Measurements from ENCODE around the gene CEPT1. TPM values are rescaled to one million over a fixed set of nuclear protein-coding genes. Genes with fewer than 3 reads are reported as not detected.

Gene CEPT1
- total and polyA plus RNA-seq, 3 donors from 2014 or later = 25.0 to 69.4 (median 63.2) TPM

DNA sequence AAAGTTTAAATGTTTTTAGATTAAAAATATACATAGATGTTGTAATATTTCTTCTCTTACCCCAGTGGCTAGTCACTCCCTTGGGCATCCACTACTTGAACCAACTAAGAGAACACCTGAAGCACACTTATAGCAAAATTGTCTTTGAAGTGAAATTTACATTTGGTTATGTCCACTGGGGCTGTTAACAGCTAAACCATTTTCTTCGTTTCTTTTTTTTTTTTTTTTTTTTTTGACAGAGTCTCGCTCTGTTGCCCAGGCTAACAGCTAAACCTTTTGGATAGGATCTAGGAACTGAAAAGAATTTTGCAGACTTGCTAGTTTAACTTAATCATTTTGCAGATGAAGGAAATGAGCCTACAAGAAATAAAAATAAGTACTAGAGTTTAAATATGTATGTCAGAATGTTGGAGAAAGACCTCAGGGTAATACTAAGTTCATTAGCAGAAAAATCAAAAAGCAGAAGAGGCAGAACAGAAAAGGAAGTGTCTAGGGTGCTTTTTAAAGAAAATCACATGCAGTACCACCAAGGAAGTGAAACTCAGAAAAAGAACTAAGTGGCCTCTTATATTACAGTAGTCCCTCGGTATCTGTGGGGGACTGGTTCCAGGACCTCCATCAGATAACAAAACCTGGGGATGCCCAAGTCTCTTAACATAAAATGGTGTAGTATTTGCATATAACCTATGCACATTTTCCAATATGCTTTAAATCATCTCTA, 11.9 kb upstream of the CEPT1 start:
- Histone ChIP-seq H3K36me3 (ENCODE audit: low read depth, missing control alignments) (no peaks in the 10 kb centered on the region), H3K27me3 (no peaks in the 10 kb centered on the region), H3K4me3 (no peak overlapping the region), H3K9me3 (no peaks in the 10 kb centered on the region), H3K27ac (no peak overlapping the region), H3K4me1 (no peaks in the 10 kb centered on the region)
- no peak for DNase-seq
- intact Hi-C loops (cut with DNase I; ENCODE audit: low total_unique reads) = no loop called here
- no peak for TF ChIP-seq POLR2A (IDR thresholded peaks at IDR 0.05)
- TF ChIP-seq, protein P1, sequence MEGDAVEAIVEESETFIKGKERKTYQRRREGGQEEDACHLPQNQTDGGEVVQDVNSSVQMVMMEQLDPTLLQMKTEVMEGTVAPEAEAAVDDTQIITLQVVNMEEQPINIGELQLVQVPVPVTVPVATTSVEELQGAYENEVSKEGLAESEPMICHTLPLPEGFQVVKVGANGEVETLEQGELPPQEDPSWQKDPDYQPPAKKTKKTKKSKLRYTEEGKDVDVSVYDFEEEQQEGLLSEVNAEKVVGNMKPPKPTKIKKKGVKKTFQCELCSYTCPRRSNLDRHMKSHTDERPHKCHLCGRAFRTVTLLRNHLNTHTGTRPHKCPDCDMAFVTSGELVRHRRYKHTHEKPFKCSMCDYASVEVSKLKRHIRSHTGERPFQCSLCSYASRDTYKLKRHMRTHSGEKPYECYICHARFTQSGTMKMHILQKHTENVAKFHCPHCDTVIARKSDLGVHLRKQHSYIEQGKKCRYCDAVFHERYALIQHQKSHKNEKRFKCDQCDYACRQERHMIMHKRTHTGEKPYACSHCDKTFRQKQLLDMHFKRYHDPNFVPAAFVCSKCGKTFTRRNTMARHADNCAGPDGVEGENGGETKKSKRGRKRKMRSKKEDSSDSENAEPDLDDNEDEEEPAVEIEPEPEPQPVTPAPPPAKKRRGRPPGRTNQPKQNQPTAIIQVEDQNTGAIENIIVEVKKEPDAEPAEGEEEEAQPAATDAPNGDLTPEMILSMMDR (IDR thresholded peaks at IDR 0.05) = no peak
- WGBS, 2 donors = 82 to 89% methylated on average over 3 of the region's 3 CpGs

DNA sequence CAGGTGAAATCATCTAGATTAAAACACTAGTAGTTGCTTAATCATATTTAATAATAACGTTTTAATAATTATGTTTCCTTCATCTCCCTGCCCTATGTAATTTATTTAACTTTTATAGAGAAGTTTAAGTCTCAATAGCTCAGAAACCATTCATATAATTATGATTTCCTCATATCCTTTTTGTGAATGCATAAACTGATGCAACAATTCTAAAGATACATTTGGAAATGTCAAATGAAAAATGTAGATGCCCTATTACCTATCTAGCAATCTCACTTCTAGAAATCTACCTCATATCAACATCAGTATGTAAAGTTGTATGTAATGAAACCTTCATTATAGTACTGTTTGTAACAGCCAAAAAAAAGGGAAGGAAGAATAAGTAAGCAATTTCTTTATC, 10.6 kb upstream of the CEPT1 start:
- DNase-seq = no peak
- Histone ChIP-seq H3K36me3 (ENCODE audit: low read depth, missing control alignments) (no peaks in the 10 kb centered on the region), H3K4me1 (no peaks in the 10 kb centered on the region), H3K27ac (no peak overlapping the region), H3K27me3 (no peaks in the 10 kb centered on the region), H3K9me3 (no peaks in the 10 kb centered on the region), H3K4me3 (no peak overlapping the region)
- 67 to 73% methylated on average over 1 of the region's 1 CpG for WGBS, 2 donors
- intact Hi-C loops (cut with DNase I; ENCODE audit: low total_unique reads) = no loop called here
- TF ChIP-seq, protein P1 (IDR thresholded peaks at IDR 0.05) = no peak
- no peak for TF ChIP-seq POLR2A (IDR thresholded peaks at IDR 0.05)

DNA sequence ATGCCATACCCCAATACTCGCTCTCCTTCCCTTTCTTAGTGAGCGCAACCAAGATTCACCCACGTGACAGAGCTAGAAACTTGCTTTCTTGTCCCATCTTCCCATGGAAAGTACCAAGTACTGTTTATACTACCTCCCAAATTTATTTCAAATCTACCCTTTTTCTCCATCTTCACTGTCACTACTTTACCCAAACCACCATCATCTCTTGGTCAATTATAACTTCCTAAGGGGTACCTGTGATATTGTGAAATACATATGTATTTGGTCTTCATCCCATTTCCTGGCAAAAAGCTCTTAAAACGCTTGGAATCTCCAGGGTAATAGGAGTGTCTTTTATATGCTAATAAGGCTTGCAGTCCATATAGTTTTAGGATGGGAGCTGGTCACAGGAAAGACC, 8.3 kb upstream of the CEPT1 start:
- Histone ChIP-seq H3K27me3 (no peaks in the 10 kb centered on the region), H3K4me3 (no peak overlapping the region), H3K9me3 (no peaks in the 10 kb centered on the region), H3K36me3 (ENCODE audit: low read depth, missing control alignments) (no peaks in the 10 kb centered on the region), H3K4me1 (no peaks in the 10 kb centered on the region), H3K27ac (no peak overlapping the region)
- intact Hi-C loops (cut with DNase I; ENCODE audit: low total_unique reads) = no loop called here
- WGBS, 2 donors = 89% methylated on average over 4 of the region's 4 CpGs
- no peak for DNase-seq
- no peak for TF ChIP-seq POLR2A (IDR thresholded peaks at IDR 0.05)
- TF ChIP-seq, protein P1 (IDR thresholded peaks at IDR 0.05) = no peak

DNA sequence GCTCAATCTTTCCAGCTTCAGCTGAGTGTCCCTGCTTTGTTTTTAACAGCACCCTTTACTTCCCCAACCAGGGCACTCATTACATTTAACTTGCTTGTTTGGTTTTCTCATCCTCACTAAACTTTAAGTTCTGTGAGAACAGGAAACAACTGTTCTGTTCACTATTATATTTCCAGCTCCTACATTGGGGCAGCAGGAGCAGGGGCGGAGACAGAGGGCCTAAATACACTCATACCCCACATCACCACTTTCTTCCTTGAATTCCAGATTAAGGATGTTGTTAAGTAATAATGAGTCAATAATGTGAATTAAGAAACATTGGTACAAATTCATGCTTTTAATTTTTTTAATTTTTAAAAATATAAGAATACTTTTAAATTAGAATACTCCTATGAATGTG, 6.2 kb upstream of the CEPT1 start:
- intact Hi-C loops (cut with DNase I; ENCODE audit: low total_unique reads) = no loop called here
- no peak for DNase-seq
- no peaks in the 10 kb centered on the region for H3K4me1 ChIP-seq
- no peaks in the 10 kb centered on the region for H3K27me3 ChIP-seq
- WGBS, 2 donors = 95 to 100% methylated on average over 1 of the region's 1 CpG
- no peaks in the 10 kb centered on the region for H3K36me3 ChIP-seq (ENCODE audit: low read depth, missing control alignments)
- H3K9me3 ChIP-seq = no peaks in the 10 kb centered on the region
- no peak overlapping the region for H3K4me3 ChIP-seq
- no peak overlapping the region for H3K27ac ChIP-seq
- TF ChIP-seq, protein P1 (IDR thresholded peaks at IDR 0.05) = no peak
- no peak for TF ChIP-seq POLR2A (IDR thresholded peaks at IDR 0.05)

All from testis (tissue), 3 donors.